GM12878 (cell line): ENCODE results near the gene HNMT. TPM values are rescaled to one million over a fixed set of nuclear protein-coding genes. Genes with fewer than 3 reads are reported as not detected.

Source experiments
- ATAC-seq: fragments of 200-7000 bp; cut with Tn5 transposase; 3 replicates; pipeline ENCODE4 v1.9.1; 2020; ENCODE audit warnings: mild to moderate bottlenecking, moderate library complexity
- BruUV-seq: library from RNA; stranded (reverse); fragments of 400-500 nt; replicated peaks from 2 replicates; lab custom pipeline; 2021; lab: Mats Ljungman, UMichigan
- CTCF ChIA-PET: fragments of 300-600 bp; sonication (Branson Sonifier 250); formaldehyde crosslinking; extraction: SDS; loops from one replicate; lab custom pipeline; 2021; ENCODE audit warnings: inconsistent platforms; lab: Yijun Ruan, JAX
- POLR2A ChIA-PET: fragments of 350-600 bp; formaldehyde crosslinking; extraction: SDS; loops from one replicate; lab custom pipeline; 2021; ENCODE audit warnings: inconsistent platforms; lab: Charles Lee
- RAD21 ChIA-PET: fragments of 300-600 bp; sonication (Branson Sonifier 250); formaldehyde crosslinking; loops from one replicate; lab custom pipeline; 2023; ENCODE audit warnings: antibody characterized with exemption; ENCODE audit not compliant: unreplicated experiment; lab: Charles Lee
- SMC1A ChIA-PET: fragments of 300-600 bp; sonication (Branson Sonifier 250); formaldehyde crosslinking; loops from one replicate; lab custom pipeline; 2023; ENCODE audit not compliant: unreplicated experiment, uncharacterized antibody; lab: Charles Lee
- DNase-seq: peaks from one replicate; pipeline ENCODE4 v3.0.0-alpha.2; 2011; ENCODE audit warnings: low read depth, low spot score
- FAIRE-seq: peaks from 3 replicates; lab custom pipeline; 2011; peaks lifted over from hg19 to GRCh38; lab: Jason Lieb, UNC
- H2AFZ ChIP-seq: 2 replicates; pipeline ENCODE4 v1.6.0; 2011; ENCODE audit warnings: low read depth, low read length, control low read depth; ENCODE audit not compliant: control insufficient read depth
- H3K27ac ChIP-seq: 2 replicates; pipeline ENCODE4 v1.5.1; 2011; ENCODE audit warnings: control low read depth; ENCODE audit not compliant: control insufficient read depth, insufficient read depth
- H3K27me3 ChIP-seq, 2 experiments: replicated peaks in 1 of 2; 2 replicates each; pipeline versions ENCODE4 v1.6.0 to v1.6.1; 2011; ENCODE audit warnings: low read length in 1 of 2; ENCODE audit not compliant: control insufficient read depth in 2 of 2, insufficient read depth in 2 of 2
- H3K36me3 ChIP-seq, 2 experiments: 2 replicates each; pipeline ENCODE4 v1.5.1; 2011; ENCODE audit warnings: low read length in 1 of 2; ENCODE audit not compliant: control insufficient read depth in 2 of 2, insufficient read depth in 2 of 2
- H3K4me1 ChIP-seq: 2 replicates; pipeline ENCODE4 v1.6.1; 2011; ENCODE audit warnings: mild to moderate bottlenecking, low read length, moderate library complexity, mixed read lengths; ENCODE audit not compliant: control insufficient read depth, insufficient read depth
- H3K4me2 ChIP-seq: 2 replicates; pipeline ENCODE4 v1.6.0; 2011; ENCODE audit warnings: control low read depth; ENCODE audit not compliant: control insufficient read depth, insufficient read depth
- H3K4me3 ChIP-seq: fragments of 200-600 bp; sonication (generic); 2 replicates; pipeline ENCODE4 v1.5.1; 2016
- H3K79me2 ChIP-seq: 2 replicates; pipeline ENCODE4 v1.6.0; 2011; ENCODE audit warnings: low read length; ENCODE audit not compliant: control insufficient read depth, insufficient read depth
- H3K9ac ChIP-seq: 2 replicates; pipeline ENCODE4 v1.8.0; 2011; ENCODE audit warnings: low read length, control low read depth, mixed read lengths; ENCODE audit not compliant: control insufficient read depth, insufficient read depth
- H3K9me3 ChIP-seq: replicated peaks from 3 replicates; pipeline ENCODE4 v1.5.1; 2011; ENCODE audit warnings: mild to moderate bottlenecking, low read length; ENCODE audit not compliant: control insufficient read depth, insufficient read depth
- H4K20me1 ChIP-seq: 2 replicates; pipeline ENCODE4 v1.6.0; 2011; ENCODE audit not compliant: control insufficient read depth, insufficient read depth
- DPF2 ChIP-seq: fragments of 450-650 bp; IDR thresholded peaks from 2 replicates; pipeline ENCODE4 v1.6.1; 2017; ENCODE audit warnings: mild to moderate bottlenecking
- HCFC1 ChIP-seq: fragments of 150-350 bp; IDR thresholded peaks from 2 replicates; pipeline ENCODE4 v1.6.1; 2014; ENCODE audit warnings: low read length
- HDAC6 ChIP-seq: fragments of 200-600 bp; sonication (generic); IDR thresholded peaks from one replicate; pipeline ENCODE4 v1.8.0; 2017; ENCODE audit warnings: antibody characterized with exemption; ENCODE audit not compliant: unreplicated experiment
- KDM1A ChIP-seq: fragments of 200-600 bp; sonication (generic); IDR thresholded peaks from 2 replicates; pipeline ENCODE4 v1.6.1; 2016; ENCODE audit warnings: borderline replicate concordance
- STAT3 ChIP-seq: IDR thresholded peaks from 2 replicates; pipeline ENCODE4 v1.6.1; 2011; ENCODE audit warnings: low read depth, low read length, improper control_type of control experiment
- WGBS: methylation state at CpG from one replicate; pipeline ENCODE4 v1.1.6; 2016; ENCODE audit warnings: low lambda C conversion rate; ENCODE audit not compliant: insufficient replicate concordance, insufficient coverage; ENCODE audit errors: missing lambda C conversion rate; 5-methylcytosine and 5-hydroxymethylcytosine counted together
- in situ Hi-C: fragments of 300-500 bp; cut with MboI; formaldehyde crosslinking; loops from 9 replicates; pipeline ENCODE4 v1.14.3; 2018; ENCODE audit warnings: mixed read lengths
- intact Hi-C: fragments of 100-400 bp; cut with micrococcal nuclease; formaldehyde crosslinking; loops from one replicate; pipeline ENCODE4 v1.14.2; 2022; ENCODE audit not compliant: unreplicated experiment
- polyA plus RNA-seq, 11 experiments: library from polyadenylated mRNA; depleted of rRNA in 4 of 11; unstranded in 6 of 11; stranded (reverse) in 5 of 11; fragments of >200 nt; fragmentation: Nextera tagmentation in 4 of 11; fragmentation: Illumina TruSeq in 1 of 11; extraction: Ambion mirVana in 4 of 11; extraction: Trizol in 1 of 11; gene quantifications; 1 replicate in 1 of 11; 2 replicates in 10 of 11; pipeline versions ENCODE4 v1.2.1 to v1.2.3, GENCODE V29; 2011 to 2016; ENCODE audit warnings: inconsistent platforms in 2 of 11, missing spikeins in 2 of 11, low read depth in 1 of 11
- total RNA-seq, 4 experiments: library from RNA; depleted of rRNA in 3 of 4; stranded (reverse); fragments of >200 nt in 3 of 4; fragmentation: Illumina TruSeq in 1 of 4; extraction: Trizol in 1 of 4; gene quantifications; 2 replicates each; pipeline versions ENCODE4 v1.2.1 to v1.2.3, GENCODE V29; 2013 to 2021

Gene HNMT
- total and polyA plus RNA-seq, 10 of the 15 experiments (the other 5 are each of a cell fraction or from before 2014, with no cell fraction given): not detected

DNA sequence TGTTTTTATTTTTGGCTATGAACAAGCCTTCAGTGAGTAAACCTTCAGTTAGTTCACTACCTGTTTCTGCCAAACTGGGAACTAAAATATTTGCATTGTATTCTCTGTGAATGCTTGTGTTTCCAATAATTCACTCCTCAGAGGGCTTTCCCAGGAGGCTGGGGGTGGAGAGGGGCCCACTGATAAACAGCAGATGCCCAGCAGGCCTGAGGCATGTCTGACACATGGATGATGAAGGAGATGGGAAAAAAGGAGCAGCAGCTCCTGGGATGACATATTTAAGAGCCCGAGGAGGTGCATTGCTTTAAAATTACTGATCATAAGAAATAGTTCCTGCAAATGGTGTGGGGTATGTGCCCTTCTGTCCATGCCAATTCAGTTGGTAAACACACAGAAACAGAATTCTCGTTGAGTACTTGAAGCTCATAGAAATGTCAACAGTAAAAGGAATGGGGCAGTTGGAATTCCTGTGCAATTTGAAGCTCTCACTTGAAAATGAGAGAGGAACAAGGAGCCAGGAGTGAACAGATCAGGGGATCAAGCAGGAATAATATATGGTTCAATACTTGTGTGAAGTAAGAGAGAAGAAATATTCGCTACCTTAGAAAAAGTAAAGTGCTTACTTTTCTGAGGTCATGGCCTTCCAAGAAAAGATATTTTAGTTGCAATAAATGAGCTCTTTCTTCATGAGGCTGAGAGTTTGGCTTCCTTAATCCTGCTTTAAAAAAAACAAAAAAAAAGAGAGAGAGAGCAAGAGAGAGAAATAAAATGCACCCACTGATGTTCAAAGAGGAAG, 22.0 kb upstream of the HNMT start:
- BruUV-seq: no TSS peak
- SMC1A ChIA-PET: no interaction called here
- Histone ChIP-seq H3K27me3 (no peaks in the 10 kb centered on the region), H3K9me3 (no peaks in the 10 kb centered on the region), H4K20me1 (no peaks in the 10 kb centered on the region), H3K4me1 (no peaks in the 10 kb centered on the region), H3K4me3 (no peak overlapping the region), H3K79me2 (no peaks in the 10 kb centered on the region), H3K27ac (no peak overlapping the region), H3K9ac (no peak overlapping the region), H3K36me3 (no peaks in the 10 kb centered on the region), H2AFZ (no peak overlapping the region), H3K4me2 (no peak overlapping the region)
- ATAC-seq (no peak), FAIRE-seq (no peak), DNase-seq (no peak)
- TF ChIP-seq KDM1A (no peak), DPF2 (no peak), STAT3 (no peak), HDAC6 (no peak), HCFC1 (no peak)
- in situ Hi-C loops: no loop called here
- intact Hi-C loops: loop anchor here (10.0 kb wide), 1 partner anchor 323 kb away; no protein-coding TSS in a partner anchor
- RAD21 ChIA-PET: interaction anchor here (1.6 kb wide), 1 partner anchor 11 kb away, joined by 4 read pairs; no protein-coding TSS in a partner anchor
- WGBS: 46% methylated on average over 3 of the region's 3 CpGs
- POLR2A ChIA-PET: no interaction called here
- CTCF ChIA-PET: no interaction called here
